IPS-11a (cell line): ENCODE results near the gene IGF2BP2.
A peak's percentile ranks its signal among the peaks of the same experiment; 100 is the strongest.
"Not testable (repeated sequence)": the region's sequence is repeated elsewhere in the genome, so short reads cannot be mapped to it uniquely, and the experiment has no call there.

ENCODE experiments used
- H3K4me3 ChIP-seq: one replicate; pipeline ENCODE4 v1.5.1; 2013; ENCODE audit warnings: low read depth, low read length, control low read depth

IGF2BP2 gene

DNA sequence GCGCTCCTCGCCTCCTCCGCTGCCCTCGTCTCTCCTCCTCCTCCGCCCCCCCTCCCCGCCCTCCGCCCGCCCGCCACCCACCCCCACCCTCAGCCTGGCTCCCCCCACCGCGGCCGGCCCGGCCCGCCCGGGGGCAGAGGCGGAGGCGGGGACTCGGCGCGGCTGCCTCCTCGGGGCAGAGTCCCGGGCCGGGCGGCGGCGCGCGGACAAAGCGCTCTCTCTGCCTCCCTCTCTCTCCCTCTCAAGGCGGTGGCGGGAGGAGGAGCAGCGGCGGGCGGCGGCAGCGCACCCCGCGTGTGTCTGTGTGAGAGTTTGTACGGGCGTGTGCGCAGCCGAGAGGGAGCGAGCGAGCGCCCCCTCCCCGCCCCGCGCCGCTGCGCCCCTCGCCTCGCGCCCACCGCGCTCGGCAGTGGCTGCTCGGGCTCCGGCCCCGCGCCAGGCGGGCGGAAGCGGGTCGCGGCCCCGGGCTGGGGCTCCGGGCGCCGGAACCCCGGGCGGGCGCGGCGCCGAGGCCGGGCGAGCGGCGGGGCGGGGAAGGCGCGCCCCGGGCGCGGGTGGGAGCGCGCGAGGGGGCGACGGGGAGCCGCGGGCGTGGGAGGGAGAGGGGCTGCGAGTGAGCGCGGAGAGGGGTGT, at the start of gene IGF2BP2:
Gene IGF2BP2 (minus strand): TSS at position 37 of the 633 bp plus-strand sequence. CDS start 82 bp downstream, outside the sequence.
- peak within 1 kb of the TSS; percentile 85 for H3K4me3 ChIP-seq

- H3K4me3 ChIP-seq: no peak overlapping the region
Observed at GRCh38 chr3:185874119-185874518, 49.3 kb upstream of the IGF2BP2 start.

- H3K4me3 ChIP-seq: no peak overlapping the region
Observed at GRCh38 chr3:185867650-185868049, 42.8 kb upstream of the IGF2BP2 start.

DNA sequence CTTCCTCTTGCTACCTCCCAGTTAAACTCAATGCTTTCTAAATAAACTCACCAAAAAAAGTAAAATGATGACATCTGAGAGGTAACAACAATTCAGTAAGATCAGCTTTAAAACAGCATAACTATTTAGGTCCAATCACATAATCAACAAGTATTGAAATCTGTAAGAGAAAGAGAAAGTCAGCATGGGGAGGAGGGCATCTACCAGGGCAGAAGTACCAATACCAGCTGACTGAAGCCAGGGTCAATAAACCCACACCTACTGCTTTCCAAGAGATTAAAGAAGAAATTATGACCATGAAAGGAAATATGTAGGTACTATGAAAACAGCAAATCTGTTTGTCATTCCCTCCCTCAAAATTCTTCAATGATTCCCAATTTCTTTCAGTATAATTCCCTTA, 42.2 kb upstream of the IGF2BP2 start:
- H3K4me3 ChIP-seq: no peak overlapping the region

DNA sequence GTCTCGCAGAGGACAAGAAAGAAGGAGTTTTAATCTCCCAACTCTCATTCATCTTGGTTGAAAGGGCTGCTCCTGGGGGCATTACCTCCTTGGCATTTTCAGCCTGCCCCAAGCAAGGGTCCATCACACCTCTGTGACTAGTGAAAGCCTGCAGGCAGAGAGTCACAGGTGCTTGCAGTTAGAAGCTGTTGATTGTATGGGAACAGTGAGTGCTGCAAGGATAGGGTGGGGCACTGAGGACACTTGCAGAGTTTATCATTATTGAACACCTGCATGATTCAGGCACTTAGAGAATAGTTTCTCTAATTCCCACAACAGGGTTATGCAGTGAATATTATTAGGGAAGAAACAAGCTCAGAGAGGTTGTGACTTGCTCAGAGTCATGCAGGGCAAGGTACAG, 41.7 kb upstream of the IGF2BP2 start:
- no peak overlapping the region for H3K4me3 ChIP-seq

- H3K4me3 ChIP-seq: no peak overlapping the region
Observed at GRCh38 chr3:185865247-185865646, 40.4 kb upstream of the IGF2BP2 start.

GRCh38 chr3:185864767-185865166, 39.9 kb upstream of the IGF2BP2 start:
- H3K4me3 ChIP-seq: no peak overlapping the region

GRCh38 chr3:185862920-185863319, 38.1 kb upstream of the IGF2BP2 start:
- no peak overlapping the region for H3K4me3 ChIP-seq

DNA sequence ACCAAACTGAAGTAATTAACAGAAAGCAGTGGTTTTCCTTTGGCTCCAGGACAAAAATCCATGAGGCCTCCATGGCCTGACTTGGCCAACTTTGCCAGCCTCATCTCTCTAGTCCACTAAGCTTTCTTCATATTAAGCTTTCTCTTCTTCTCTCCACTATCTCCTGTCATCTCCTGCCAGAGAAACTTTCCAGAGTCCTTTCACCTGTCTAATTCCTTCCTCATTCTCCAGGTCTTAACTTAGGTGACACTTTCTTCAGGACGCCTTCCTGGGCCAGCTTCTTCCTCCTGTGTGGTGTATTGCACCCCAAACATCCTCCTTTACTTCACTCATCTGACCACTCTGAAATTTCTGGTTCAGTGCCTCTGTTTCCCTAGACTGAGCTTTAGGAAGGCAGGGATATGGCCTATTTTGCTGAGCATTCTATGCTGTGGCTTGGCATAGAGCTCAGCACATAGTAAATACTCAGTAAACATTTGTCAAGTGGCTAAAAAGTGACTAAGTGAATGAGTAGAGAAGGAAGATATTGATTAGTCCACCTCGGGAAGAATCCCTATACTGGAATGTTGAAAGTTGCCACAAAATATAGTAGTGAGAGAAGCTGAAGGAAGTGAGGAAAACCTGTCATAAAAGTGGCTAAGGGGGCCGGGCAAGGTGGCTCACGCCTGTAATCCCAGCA, 34.6 kb upstream of the IGF2BP2 start:
- no peak overlapping the region for H3K4me3 ChIP-seq

- no peak overlapping the region for H3K4me3 ChIP-seq
Observed at GRCh38 chr3:185858502-185859225, 33.8 kb upstream of the IGF2BP2 start.

GRCh38 chr3:185857208-185857607, 32.4 kb upstream of the IGF2BP2 start:
- H3K4me3 ChIP-seq: no peak overlapping the region

- no peak overlapping the region for H3K4me3 ChIP-seq
Observed at GRCh38 chr3:185856652-185857051, 31.8 kb upstream of the IGF2BP2 start.

DNA sequence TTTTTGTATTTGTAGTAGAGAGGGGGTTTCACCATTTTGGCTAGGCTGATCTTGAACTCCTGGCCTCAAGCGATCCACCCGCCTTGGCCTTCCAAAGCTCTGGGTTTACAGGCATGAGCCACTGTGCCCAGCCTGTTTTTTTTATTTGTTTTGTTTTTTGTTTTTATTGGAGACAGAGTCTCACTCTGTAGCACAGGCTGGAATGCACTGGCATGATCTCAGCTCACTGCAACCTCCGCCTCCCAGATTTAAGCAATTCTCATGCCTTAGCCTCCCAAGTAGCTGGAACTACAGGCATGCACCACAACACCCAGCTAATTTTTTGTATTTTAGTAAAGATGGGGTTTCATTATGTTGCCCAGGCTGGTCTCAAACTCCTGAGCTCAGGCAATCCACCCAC, 28.9 kb upstream of the IGF2BP2 start:
- not testable (repeated sequence) for H3K4me3 ChIP-seq

GRCh38 chr3:185852635-185853034, 27.8 kb upstream of the IGF2BP2 start:
- H3K4me3 ChIP-seq: no peak overlapping the region

DNA sequence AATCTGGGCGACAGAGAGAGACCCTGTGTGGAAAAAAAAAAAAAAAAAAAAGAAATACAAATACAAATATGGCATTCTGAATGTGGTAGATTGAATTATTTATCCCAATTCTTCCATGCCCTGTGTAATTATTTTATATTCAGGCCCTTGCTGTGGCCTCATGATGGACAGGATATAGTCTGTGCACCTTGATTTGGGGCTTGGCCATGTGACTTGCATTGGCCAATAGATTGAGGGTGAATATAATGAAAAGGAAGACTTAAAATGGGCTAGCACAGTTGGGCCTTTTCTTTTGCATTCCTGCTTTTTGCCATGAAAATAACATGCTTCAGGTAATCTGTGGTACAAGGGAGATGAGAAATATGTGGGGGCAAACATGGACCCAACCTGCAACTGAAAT, 27.1 kb upstream of the IGF2BP2 start:
- no peak overlapping the region for H3K4me3 ChIP-seq

DNA sequence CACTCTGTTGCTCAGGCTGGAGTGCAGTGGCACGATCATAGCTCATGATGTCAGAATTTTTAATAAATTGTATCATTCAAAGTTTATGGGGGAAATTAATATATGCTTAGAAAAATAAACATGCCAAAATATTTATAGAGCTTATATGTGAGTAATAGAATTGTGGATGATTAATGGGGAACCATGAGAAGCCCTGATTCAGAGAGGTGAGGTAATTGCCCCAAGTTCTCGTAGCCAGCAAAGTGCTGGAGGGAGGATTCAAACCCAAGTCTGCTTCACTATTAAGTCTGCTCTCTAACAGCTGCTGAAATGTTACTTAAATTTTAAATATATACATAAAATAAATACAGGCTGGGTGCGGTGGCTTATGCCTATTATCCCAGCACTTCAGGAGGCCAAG, 26.2 kb upstream of the IGF2BP2 start:
- H3K4me3 ChIP-seq: no peak overlapping the region

- H3K4me3 ChIP-seq: no peak overlapping the region
Observed at GRCh38 chr3:185847506-185847905, 22.7 kb upstream of the IGF2BP2 start.

DNA sequence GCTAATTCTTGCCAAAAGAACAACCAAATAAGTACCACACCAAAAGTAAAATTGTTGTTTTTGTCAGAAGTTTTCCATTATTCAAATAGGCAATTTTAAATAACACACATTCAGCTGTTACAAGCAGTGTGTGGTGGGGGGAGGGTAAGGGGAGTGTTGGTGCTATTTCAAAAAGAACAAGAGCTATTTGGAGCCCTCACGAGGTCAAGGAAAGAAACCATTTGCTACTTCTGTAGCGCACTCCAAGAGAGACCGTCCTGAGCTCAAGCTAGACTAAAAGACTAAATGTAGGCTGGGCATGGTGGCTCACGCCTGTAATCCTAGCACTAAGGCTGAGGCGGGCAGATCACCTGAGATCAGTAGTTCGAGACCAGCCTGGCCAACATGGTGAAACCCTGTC, 21.2 kb upstream of the IGF2BP2 start:
- no peak overlapping the region for H3K4me3 ChIP-seq

- H3K4me3 ChIP-seq: no peak overlapping the region
Observed at GRCh38 chr3:185844051-185844450, 19.2 kb upstream of the IGF2BP2 start.

DNA sequence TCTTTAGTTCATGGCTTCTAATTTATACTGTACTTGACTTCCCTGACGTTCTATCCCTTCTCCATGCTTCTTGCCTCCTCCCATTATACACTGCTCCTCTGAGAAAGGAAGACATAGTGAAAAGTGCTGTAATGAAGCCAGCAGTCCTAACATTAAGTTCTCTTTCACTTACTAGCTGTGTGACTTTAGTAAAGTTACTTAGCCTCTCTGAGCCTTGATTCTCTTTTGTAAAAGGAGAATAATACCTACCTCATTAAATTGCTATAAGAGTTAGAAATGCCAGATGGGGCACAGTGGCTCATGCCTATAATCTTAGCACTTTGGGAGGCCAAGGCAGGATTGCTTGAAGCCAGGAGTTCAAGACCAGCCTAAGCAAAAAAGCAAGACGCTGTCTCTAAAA, 18.8 kb upstream of the IGF2BP2 start:
- no peak overlapping the region for H3K4me3 ChIP-seq

DNA sequence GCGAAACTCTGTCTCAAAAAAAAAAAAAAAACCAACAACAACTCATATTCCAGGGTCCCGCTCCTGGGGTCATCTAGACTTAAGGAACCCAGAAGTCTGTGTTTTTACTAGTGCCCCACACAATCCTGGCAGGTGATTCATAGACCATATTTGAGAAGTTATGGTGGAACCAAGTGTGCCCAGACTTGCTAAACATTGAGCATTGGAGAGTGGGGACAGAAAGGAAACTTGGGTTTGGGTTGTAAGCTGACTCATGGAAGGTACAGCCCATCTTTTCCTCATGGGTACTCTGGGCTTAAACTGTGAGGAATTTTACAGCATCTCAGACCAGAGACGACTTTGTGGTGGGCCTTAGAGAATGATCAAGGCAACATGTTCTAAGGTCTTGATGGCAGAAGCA, 18.3 kb upstream of the IGF2BP2 start:
- no peak overlapping the region for H3K4me3 ChIP-seq

DNA sequence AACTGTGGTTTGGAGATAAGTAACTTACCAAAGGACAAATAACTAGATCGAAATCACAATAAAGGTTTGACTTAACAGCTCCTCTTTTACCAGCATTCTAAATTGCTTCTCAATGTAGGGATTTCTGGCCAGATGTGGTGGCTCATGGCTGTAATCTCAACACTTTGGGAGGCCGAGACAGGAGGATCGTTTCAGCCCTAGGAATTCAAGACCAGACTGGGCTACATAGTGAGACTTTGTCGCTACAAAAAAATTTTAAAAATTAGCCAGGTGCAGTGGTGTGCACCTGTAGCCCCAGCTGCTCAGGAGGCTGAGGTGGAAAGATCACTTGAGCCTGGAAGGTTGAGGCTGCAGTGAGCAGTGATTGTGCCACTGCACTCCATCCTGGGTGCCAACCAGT, 17.4 kb upstream of the IGF2BP2 start:
- H3K4me3 ChIP-seq: no peak overlapping the region
